SK-N-SH treated with all-trans-retinoic acid at 6 μM for 48 hours (cell line): Measurements from ENCODE around the gene S100B.

Experiments
- ARNTL ChIP-seq: fragments of 450-650 bp; formaldehyde crosslinking; IDR thresholded peaks from 2 replicates; pipeline ENCODE4 v1.5.0; 2020; ENCODE audit warnings: low read depth, mild to moderate bottlenecking, moderate library complexity, borderline replicate concordance
- CREB5 ChIP-seq: fragments of 250-450 bp; sonication (Bioruptor Pico); IDR thresholded peaks from 2 replicates; pipeline ENCODE4 v1.5.1; 2020; ENCODE audit warnings: low read depth, mild to moderate bottlenecking, moderate library complexity
- CSDC2 ChIP-seq: fragments of 250-450 bp; sonication (Bioruptor Pico); IDR thresholded peaks from 2 replicates; pipeline ENCODE4 v1.5.0; 2020; ENCODE audit warnings: mild to moderate bottlenecking, moderate library complexity
- ESRRG ChIP-seq: fragments of 250-450 bp; sonication (Bioruptor Pico); IDR thresholded peaks from 2 replicates; pipeline ENCODE4 v1.6.1; 2021; ENCODE audit warnings: mild to moderate bottlenecking
- PATZ1 ChIP-seq: fragments of 250-450 bp; sonication (Bioruptor Pico); IDR thresholded peaks from 2 replicates; pipeline ENCODE4 v1.8.0; 2020; ENCODE audit warnings: mild to moderate bottlenecking, moderate library complexity, borderline replicate concordance
- TOX ChIP-seq: fragments of 250-450 bp; sonication (Bioruptor Pico); IDR thresholded peaks from 2 replicates; pipeline ENCODE4 v1.8.0; 2021; ENCODE audit warnings: mild to moderate bottlenecking, moderate library complexity, borderline replicate concordance
- ZFP3 ChIP-seq: fragments of 250-450 bp; sonication (Bioruptor Pico); IDR thresholded peaks from 2 replicates; pipeline ENCODE4 v1.5.0; 2020; ENCODE audit warnings: mild to moderate bottlenecking, moderate library complexity
- ZFP30 ChIP-seq: fragments of 450-650 bp; formaldehyde crosslinking; IDR thresholded peaks from 2 replicates; pipeline ENCODE4 v1.5.0; 2022; ENCODE audit warnings: mild to moderate bottlenecking, moderate library complexity
- ZNF565 ChIP-seq: fragments of 450-650 bp; formaldehyde crosslinking; conservative IDR thresholded peaks from 2 replicates; pipeline ENCODE4 v1.5.0; 2020; ENCODE audit warnings: low read depth, mild to moderate bottlenecking, moderate library complexity
- ZNF70 ChIP-seq: fragments of 450-650 bp; formaldehyde crosslinking; IDR thresholded peaks from 2 replicates; pipeline ENCODE4 v1.5.0; 2020; ENCODE audit warnings: mild to moderate bottlenecking, moderate library complexity
- ZNF8 ChIP-seq: fragments of 450-650 bp; formaldehyde crosslinking; IDR thresholded peaks from 2 replicates; pipeline ENCODE4 v1.5.0; 2020; ENCODE audit warnings: mild to moderate bottlenecking, moderate library complexity

GRCh38 chr21:46633566-46633965 is 28.7 kb upstream of the S100B start:
- TF ChIP-seq CREB5 (CRISPR knock-in tag) (no peak), ZNF8 (CRISPR knock-in tag) (no peak), ZFP30 (CRISPR knock-in tag) (no peak), TOX (CRISPR knock-in tag) (no peak), ESRRG (CRISPR knock-in tag) (no peak), ZFP3 (no peak), CSDC2 (CRISPR knock-in tag) (no peak), PATZ1 (no peak), ZNF565 (CRISPR knock-in tag) (no peak), ZNF70 (CRISPR knock-in tag) (no peak), ARNTL (CRISPR knock-in tag) (no peak)
